Chondrocyte (in vitro differentiated cells): ENCODE data around the gene MON2. TPM values are rescaled to one million over a fixed set of nuclear protein-coding genes. Genes with fewer than 3 reads are reported as not detected.

Experiments
- DNase-seq: peaks from one replicate; pipeline ENCODE4 v3.0.0; 2021; ENCODE audit warnings: mixed read lengths, low spot score
- H3K27ac Mint-ChIP-seq: one replicate; pipeline ENCODE4 v1.8.0; 2021; ENCODE audit warnings: mild to moderate bottlenecking, moderate library complexity, mixed read lengths; ENCODE audit not compliant: unreplicated experiment
- H3K27me3 Mint-ChIP-seq: 2 replicates; pipeline ENCODE4 v1.8.0; 2021; ENCODE audit warnings: low read depth, mixed read lengths
- H3K36me3 Mint-ChIP-seq: 2 replicates; pipeline ENCODE4 v1.8.0; 2021; ENCODE audit warnings: low read depth, mixed read lengths
- H3K4me1 Mint-ChIP-seq: 2 replicates; pipeline ENCODE4 v1.8.0; 2021; ENCODE audit warnings: low read depth, mild to moderate bottlenecking, mixed read lengths
- H3K4me3 Mint-ChIP-seq: one replicate; pipeline ENCODE4 v1.8.0; 2021; ENCODE audit warnings: mild to moderate bottlenecking, moderate library complexity, mixed read lengths; ENCODE audit not compliant: unreplicated experiment
- H3K9me3 Mint-ChIP-seq: 2 replicates; pipeline ENCODE4 v1.8.0; 2021; ENCODE audit warnings: low read depth, mixed read lengths
- CTCF ChIP-seq: fragments of 200-600 bp; sonication (generic); IDR thresholded peaks from 2 replicates; pipeline ENCODE4 v1.5.0; 2021; ENCODE audit warnings: antibody characterized with exemption, mild to moderate bottlenecking, moderate library complexity
- microRNA-seq: library from miRNA; unstranded; fragments of <30 nt; microRNA quantifications from one replicate; pipeline ENCODE4 v1.2.0, GENCODE V29; 2020; ENCODE audit warnings: borderline number of aligned reads
- total RNA-seq: library from RNA; stranded (reverse); gene quantifications from 3 replicates; pipeline ENCODE4 v1.2.1, GENCODE V29; 2021

The MON2 gene
- total RNA-seq, 1 donor from 2014 or later, result 47.2 TPM

- Mint-ChIP-seq H3K36me3 (peaks cover 21% of the 10 kb centered on the region), H3K27me3 (no peaks in the 10 kb centered on the region), H3K4me3 (no peak overlapping the region), H3K9me3 (no peaks in the 10 kb centered on the region), H3K27ac (no peak overlapping the region), H3K4me1 (peaks cover 13% of the 10 kb centered on the region)
- DNase-seq, result no peak
- TF ChIP-seq CTCF, result no peak
These were observed 182.9 kb downstream of the MON2 start for GRCh38 chr12:62649412-62650138.

Small RNA genes lying within 50 kb of the gene (microRNA-seq; reads per million reads assigned to microRNA genes)
- 121,879 reads per million, percentile 100 among the genes with 10 or more reads in this experiment for gene MIRLET7I

Other genes starting within 250 kb of the MON2 start
- 48.2 to 50.7 TPM (median 49.1 TPM) in 3 replicates for gene USP15, start 206.4 kb upstream of the MON2 start, total RNA-seq